Measurements from ENCODE around the gene ACADL. TPM values are rescaled to one million over a fixed set of nuclear protein-coding genes. Genes with fewer than 3 reads are reported as not detected.

ACADL gene
- 3.6 TPM for total RNA-seq

DNA sequence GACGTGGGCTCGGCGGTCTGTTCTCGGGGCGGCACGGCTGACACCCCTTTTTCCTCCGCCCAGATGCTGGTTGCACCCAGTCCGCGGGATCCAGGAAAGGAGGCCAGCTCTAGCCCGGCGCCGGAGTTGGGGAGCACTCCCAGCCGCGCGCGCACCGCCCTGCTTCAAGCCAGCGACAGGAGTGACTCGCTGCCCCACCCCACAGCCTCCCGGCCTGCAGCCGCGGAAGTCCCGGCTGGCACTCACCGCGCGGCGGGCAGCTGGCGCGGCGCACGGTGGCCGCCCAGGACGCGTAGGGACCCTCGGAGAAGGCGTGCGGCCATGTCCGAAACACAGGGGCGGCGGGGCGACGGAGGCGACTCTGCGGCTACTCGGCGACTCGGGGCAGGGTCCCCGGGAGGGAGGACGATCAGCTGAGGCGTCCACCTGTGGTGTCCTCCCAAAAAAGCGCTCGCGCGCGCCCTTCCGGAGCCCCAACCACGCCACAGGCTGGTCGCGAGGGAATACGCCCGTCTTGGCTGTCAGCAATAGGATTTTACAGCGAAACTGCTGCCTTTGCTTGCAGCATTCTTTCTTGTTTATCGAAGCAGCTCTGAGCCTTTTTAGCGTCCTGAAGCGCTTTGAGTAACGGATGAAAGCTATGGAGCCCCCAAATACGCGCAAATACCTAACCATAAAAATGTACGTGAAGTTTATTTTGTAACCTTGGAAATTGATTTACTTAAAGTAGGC is at the start of gene ACADL:
TSS of gene ACADL (minus strand) at position 507 of the 732 bp plus-strand sequence. CDS start at position 323, 184 bp downstream.
- DNase-seq, result peak; percentile 3

DNA sequence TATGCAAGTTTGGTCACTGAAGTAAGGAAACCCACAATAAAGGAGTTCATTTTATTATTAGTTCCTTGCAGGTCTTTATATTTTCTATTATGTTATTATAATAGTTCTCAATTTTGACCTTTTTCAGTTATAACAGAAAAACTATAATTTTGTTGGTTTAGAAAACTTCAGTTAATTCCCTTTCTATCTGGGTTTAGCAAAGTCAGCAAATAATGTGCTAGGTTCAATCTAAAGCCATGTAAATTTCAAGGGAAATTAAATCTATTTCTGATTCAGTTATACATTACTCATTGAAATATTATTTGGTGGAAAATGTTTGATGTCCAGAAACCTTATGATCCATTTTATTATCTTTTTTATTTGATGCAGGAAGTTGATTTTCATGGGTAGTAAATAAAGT is 46.1 kb upstream of the ACADL start:
- DNase-seq, result no peak

DNA sequence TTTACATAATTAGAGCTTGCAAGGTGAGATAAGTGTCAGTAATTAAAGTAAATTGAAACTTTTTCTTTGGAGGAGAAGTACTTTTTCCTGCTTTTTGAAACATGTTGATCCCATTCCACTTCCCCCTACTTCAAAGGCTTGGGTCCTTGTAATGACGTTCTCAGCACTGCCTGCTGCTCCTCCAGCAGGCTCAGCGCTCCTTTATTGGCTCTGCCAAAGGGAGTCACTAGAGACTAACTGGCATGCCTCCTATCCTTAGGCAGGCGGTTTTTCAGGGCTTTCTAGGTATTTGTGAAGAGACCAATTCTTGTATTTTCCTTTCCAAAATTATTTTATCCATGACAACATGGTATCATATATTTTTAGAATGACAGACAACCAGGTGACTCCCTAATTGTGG is 43.9 kb upstream of the ACADL start:
- DNase-seq, result no peak

DNA sequence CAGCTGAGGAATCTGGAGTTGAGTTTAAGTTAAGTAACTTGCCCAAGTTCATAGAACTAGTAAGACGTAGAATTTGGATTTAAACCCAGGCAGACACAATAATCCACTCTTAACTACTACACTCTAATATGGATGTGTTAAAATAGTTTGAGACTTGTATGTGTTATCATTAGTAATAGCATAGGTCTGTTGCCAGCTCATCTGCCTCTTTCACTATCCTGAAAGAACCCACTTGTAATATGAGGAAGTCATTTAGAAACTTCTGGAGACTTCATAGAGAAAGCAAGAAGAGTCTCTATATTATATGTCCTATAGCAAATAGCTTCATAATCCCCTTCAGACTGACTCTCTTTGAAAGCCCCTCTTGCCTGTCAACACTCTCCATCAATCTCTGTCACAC is 43.0 kb upstream of the ACADL start:
- no peak for DNase-seq

DNA sequence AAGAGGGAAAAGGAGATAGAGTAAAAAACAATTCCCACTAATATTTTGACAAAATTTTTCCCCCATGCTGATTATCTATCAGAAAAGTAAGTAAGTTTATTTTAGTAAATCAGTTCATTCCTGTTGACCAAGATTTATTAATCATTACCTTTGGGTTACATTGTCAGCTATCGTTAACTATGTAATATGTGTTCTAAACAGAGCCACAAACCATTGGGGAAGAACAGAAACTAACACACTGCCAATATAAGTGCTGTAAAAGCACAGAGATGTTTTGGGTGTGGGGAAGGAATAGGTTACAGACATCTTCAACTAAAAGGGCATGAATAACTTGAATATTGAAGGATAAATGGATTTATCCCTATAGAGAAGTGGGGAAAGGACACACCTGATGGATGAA is 42.5 kb upstream of the ACADL start:
- no peak for DNase-seq

DNA sequence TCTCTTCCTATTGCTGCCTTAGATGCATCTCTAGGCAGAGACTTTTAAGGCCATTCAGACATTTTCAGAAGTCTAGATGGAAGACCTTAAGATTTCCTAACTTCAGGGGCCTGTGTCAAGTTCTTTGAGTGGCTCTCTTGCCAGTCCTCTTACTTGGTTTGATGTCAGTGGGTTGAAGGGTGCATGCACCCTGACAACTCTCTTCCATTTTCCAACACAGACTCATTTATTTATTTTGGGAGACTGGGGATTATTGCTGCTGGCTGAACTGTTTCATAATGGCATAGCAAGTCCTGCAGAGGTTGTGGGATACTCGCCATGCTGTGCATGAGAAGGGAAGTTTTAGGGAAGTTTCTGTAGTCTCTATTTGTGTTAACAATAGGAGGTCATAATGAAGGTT is 39.0 kb upstream of the ACADL start:
- DNase-seq, result no peak

DNA sequence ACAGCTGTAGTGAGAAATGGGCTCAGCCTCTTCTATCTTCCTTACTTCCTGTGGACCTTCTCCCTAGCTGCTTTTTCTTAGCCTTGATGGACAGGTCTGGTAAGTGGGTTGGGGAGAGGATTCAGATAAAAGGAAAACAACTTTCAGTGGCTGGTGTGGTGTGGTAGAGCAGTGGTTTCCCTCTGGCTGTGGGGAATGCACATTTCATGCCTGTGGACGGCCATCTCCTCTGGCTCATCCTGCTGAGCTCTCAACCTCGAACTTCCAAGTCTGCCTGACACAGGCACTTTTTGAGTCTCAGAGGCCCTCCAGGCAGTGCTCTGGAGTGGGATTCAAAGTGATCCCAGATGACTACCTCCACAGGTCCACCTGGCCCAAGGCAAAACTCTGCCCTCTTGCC is 38.6 kb upstream of the ACADL start:
- no peak for DNase-seq

DNA sequence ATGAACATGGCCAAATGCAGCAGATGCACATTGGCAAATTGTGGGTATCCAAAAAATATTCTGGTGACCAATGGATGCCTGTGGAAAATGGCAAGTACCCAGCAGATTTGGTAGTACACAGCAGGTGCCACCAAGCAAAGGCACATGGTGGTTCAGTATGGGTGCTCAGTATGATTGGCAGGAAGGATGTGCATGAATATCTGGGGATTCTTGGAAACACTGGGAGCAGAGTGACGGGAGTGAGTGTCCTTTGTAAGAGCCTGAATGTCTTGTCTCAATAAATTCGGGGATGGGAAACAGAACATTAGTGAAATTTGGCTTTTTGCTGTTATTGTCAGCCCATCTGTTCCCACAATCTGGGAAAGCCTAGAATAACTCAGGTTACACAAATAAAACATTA is 36.8 kb upstream of the ACADL start:
- DNase-seq, result no peak

DNA sequence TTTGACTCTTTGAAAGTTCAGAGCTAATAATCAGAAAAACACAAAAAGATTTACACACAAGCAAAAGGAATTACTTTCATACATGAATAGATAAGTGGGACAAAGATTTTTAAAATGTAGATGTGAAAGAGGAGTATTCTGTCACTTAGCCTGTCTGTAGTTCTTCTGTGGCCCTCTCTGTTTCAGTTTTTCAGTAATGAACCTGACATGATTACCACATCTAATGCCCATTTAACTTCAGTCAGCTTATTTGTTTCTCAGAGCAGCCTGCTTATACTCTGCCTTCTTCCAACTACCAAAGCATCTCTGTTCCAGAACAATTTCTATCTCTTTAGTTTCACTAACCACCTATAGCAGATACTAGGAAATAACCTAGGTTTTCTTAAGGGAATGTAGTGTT is 34.4 kb upstream of the ACADL start:
- DNase-seq, result no peak

DNA sequence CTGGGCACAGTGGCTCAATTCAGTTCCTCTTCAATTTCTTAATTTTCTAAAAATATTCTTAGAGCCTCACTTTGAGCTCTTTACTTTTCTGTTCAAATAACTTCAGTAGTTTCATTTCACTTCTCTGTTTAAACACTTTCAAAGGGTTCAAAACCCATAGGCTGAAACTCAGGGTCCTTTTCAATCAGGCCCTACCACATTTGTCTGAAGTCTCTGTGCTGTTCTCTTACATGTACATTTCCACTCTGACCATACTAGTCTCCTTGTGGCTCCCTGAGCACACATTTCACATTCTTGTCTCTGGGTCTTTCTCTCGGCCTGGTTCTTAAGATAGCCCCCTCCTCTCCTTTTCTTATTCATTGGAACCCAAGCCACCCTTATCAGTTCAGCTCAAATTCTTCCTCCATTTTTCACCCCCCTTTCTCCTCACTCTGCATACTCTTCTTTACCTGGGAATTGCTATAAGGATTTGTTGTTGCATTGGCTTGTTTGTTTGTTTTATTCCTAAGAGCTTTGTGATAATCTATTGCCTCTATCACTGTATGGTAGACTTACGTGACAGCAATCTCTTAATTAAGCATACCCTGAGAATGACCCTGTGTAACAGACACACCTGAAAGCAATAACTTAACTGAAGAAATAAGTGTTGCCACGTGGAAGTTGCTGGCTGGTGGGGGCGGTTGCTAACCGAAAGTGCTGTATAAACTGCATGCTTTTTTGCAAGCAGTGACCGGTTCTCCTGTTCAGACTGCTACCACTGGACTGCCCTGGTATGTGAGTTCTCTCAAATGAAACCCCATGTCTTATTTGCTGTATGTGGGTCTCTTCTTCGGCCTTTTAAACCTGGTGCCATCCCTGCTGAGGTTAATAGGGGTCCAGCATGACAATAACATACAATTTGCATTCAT is 27.7 kb upstream of the ACADL start:
- no peak for DNase-seq

DNA sequence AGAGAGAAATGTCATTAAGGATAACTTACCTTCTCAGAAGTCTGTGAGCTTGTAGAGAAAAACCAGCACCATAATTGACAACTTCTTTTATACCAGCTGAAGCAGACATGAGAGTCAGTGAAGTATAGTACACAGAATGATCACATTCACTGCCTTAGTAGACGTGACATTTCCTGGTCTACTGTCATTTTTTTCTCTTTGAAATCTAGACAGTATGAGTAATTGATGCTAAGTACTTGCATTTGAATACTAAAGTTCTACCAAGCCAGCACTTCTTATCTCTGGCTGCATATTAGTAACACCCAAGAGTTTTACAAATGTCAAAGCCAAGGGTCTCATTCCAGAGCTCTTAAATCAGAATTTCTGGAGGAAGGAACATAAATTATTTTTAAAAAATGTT is 25.4 kb upstream of the ACADL start:
- no peak for DNase-seq

DNA sequence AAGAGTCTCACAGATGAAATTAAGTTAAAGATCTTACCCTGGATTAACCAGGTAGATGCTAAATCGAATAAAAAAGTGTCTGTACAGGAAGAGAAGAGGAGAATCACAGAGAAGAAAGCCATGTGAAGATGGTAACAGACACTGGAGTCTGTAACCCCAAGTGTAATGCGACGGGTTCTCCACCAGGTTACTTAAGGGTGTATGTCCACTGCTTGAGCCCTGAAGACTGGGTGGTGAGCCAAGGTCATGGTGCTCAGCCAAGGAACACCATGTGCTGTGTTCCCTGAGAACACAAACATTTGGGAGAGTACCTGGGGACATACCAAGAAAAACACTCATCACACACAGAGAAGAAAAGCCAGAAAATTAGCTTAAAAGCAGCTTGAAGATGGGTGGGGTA is 8.2 kb upstream of the ACADL start:
- DNase-seq, result no peak

DNA sequence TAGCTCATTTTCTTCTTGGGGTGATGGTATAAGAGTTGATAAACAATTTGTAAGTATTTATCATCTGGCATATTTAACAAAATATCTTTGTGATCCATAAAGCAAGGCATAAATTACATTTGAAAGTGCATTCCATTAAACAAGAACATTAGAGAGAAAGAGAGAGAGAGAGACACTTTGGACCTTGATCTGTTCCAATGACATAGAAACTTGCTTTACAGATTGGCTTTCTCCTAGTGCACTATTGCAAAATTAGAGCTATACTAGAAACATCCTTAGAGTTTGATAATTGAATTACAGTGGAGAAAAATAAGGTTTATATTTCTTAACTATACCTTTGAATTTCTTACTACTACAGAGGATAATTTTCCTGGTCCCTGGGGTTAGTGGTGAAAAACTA is 5.7 kb upstream of the ACADL start:
- no peak for DNase-seq

DNA sequence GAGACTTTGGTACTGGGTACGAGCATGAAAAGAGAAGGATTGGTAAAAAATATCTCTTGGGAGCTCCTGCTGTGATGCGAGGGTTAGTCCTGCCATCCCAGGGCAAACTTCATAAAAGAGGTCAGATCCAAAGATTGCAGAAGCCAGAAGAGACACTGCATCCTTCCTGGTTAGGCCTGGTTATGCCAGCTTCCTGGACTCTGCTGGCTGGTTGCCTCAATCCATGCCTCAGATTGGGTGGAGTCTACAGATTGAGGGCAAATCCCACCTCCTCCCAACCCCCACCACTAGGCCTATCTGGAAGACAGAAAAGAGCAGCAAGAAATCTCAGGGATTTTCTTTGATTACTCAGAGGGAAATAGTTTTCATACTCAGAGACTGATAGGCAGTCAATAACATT is 5.3 kb upstream of the ACADL start:
- DNase-seq, result no peak

DNA sequence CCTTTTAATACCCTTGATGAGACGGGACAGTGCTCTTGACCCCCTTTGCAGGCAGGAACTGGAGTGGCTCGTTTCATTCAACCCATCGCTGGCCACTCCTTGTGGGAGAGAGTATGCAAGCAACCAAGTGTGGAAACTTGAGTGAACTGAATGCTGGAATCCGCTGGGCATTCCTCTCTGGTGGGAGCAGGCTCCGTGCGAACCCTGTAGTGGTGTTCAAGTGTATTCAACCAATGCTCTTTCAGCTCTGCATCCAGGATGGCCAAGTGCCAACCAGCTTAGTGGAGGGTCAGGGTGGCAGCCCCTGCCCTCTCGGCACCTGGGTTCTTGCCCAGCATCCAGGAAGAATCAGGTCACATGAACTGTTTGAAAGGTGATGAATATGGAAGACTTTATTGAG is 3.3 kb upstream of the ACADL start:
- no peak for DNase-seq

DNA sequence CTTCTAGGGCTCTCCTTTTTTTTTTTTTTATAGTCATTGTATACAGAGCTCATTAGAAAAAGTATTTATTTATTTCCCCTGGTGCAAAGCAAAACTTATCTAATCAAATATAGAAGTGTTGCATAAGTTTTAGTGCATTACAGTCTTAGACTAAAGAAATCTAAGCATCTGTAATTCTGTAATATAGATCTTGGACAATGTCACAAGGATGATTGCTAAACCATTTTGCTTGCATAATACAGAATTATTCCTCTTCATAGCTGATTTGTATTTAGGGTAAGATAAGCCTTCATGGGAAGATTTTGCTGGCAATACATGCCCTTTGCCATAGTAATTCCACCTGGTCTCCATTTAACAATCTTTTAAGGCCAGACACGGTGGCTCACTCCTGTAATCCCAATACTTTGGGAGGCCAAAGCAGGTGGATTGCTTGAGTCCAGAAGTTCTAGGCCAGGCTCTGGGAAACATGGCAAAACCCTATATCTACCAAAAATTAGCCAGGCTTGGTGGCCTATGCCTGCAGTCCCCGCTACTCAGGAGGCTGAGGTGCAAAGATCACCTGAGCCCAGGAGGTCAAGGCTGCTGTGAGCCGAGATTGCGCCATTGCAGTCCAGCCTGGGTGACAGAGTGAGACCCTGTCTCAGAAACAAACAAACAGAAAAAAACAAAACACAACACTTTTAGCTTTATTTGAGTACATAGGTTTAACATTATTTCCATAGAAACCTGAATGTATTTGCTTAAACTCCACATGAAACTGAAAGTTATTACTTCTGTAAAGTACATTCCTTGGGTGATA is 2.2 kb upstream of the ACADL start:
- DNase-seq, result no peak

DNA sequence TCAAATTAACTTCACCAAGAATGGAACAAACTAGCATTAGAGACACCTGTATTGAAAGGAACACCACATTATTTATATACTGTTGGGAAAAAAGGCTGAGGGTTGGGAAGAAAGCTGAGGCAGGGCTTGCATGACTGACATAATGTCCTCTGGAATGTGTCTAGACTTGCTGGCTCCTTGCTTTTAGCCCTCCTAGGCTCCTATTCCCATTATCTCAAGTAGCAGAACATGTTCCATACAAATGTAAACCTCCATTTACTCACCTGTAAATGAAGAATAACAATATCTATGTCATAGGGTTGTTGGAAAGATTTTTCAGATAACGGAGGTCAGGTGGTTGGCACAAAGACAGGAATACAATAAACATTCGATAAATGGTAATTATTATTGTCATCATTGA is 976 bp upstream of the ACADL start:
- DNase-seq, result no peak

DNA sequence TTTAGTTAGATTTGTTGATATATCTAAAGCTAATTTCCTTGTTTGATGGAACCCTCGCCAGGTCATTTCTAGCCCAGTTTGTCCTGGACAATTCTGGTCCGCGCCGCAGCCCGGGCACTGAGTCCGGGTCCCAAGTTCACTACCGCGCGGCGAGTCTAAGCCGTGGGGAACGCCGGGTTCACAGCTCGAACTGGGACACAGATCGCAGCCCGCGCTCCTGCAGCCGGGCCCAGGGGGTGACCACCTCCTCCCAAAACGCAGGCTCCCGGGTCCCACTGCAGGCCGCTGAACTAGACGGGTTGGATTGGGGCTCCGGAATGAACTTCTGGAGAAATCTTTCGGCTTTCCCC is 681 bp downstream of the ACADL start:
- DNase-seq, result no peak

DNA sequence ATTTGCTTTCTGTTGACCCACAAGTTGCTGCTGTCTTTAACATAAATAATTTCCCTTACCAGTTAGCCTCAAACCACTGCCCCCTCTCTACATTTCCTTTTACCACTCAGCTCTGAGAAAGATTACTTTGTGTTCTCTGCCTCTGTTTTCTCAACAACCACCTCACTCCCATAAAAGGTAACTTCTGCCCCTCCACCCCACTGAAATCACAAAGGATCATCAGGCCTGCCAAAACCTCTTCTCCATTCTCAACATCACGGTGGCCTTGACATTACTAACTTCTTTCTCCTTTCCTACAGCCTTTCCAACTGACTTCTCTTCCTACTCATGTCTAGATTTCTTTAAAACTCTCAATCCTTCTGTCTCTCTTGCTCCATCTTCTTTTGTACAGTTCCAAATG is 10.1 kb downstream of the ACADL start:
- DNase-seq, result no peak

DNA sequence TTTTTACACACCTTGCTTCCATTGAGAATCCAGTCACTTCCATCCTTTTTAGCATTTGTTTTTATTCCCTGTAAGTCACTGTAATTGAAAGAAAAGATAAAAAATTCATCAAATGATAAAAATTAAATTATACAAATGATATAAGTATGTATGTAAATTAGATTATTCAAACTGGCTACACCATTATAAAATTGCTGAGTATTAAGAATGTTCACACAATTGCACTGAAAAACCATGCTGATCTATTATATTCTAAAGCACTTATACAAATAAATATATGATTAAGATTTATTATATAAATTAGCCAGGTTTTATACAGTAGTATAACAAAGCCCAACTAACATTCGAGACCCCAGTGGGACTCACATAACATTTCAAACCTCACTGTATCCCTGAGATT is 15.1 kb downstream of the ACADL start:
- no peak for DNase-seq

DNA sequence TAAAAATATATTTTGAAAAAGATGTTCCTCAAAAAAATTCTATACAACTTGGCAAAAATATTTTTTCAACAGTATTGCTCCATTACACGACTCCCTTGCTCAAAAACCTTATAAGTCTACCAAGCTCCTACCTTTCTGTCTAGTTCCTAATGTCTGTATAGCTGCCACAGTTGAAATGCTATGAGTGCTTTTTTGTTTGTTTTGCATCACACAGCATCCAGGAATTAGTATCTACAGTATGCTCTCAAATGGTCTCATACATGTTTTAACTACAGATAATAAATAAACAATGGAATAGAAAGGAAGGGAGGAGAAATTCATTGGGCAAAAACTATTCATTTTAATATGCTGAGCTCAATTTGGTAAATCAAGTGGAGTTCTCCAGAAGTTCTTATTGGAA is 17.3 kb downstream of the ACADL start:
- no peak for DNase-seq

DNA sequence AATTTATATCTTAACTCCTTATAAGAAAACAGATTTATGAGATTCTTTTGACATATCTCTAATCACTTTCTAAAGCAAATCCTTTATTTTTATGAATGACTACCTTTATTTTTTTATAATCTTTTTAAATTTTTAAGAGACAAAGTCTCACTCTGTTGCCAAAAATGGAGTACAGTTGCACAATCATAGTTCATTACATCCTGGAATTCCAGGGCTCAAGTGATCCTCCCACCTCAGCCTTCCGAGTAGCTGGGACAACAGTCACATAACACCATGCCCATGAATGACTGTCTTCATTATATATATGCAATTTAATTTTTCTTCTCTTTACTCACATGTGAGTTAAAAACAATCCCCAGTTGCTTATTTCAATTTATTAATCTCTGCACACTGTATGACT is 21.7 kb downstream of the ACADL start:
- no peak for DNase-seq

DNA sequence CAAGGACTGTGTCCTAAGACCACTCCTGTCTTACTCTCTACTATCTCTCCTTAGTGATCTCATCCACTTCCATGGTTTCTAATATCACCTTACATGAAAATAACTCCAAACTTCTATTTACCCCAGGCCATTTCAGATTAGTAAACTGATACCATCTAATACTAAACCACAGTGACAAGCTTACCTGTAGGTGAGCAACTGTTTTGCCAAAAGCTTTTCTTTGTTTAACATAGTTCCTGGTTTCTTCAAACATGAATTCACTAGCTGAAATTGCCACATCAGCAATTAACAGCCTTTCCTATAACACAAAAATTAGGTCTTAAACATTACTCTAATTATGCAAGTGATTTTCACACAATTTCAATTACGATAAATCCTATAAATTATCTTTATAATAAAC is 22.1 kb downstream of the ACADL start:
- no peak for DNase-seq

Measured in skin of body (tissue), 2 donors.